Right atrium auricular region (tissue), 2 donors: Measurements from ENCODE around the gene KRT77. TPM values are rescaled to one million over a fixed set of nuclear protein-coding genes. Genes with fewer than 3 reads are reported as not detected.
"Not testable (repeated sequence)": the region's sequence is repeated elsewhere in the genome, so short reads cannot be mapped to it uniquely, and the experiment has no call there.

Source experiments
- DNase-seq: peaks from one replicate; pipeline ENCODE4 v3.0.0-alpha.2; 2019; ENCODE audit warnings: low spot score
- H3K27ac ChIP-seq, 2 donors: fragments of 200-600 bp; sonication (generic); 1 replicate in 1 of 2; 2 replicates in 1 of 2; pipeline ENCODE4 v1.5.1; 2016 to 2019
- H3K27me3 ChIP-seq, 2 donors: fragments of 200-600 bp; sonication (generic); one replicate each; pipeline versions ENCODE4 v1.5.1 to v1.6.0; 2017 to 2019
- H3K36me3 ChIP-seq: fragments of 200-600 bp; sonication (generic); one replicate; pipeline ENCODE4 v1.5.1; 2016
- H3K4me1 ChIP-seq, 2 donors: fragments of 200-600 bp; sonication (generic); one replicate each; pipeline versions ENCODE4 v1.5.1 to v1.6.0; 2017 to 2019
- H3K4me3 ChIP-seq, 2 donors: fragments of 200-600 bp; sonication (generic); 1 replicate in 1 of 2; 2 replicates in 1 of 2; pipeline ENCODE4 v1.5.1; 2017 to 2019; ENCODE audit warnings: mild to moderate bottlenecking in 1 of 2, moderate library complexity in 1 of 2
- H3K9me3 ChIP-seq, 2 donors: fragments of 200-600 bp; sonication (generic); one replicate each; pipeline ENCODE4 v1.5.1; 2019
- total RNA-seq, 2 donors: library from RNA; depleted of rRNA; stranded (reverse); fragments of >200 nt; gene quantifications; one replicate each; pipeline ENCODE4 v1.1.0, GENCODE V29; 2016
- TF ChIP-seq, protein P1 (sequence below), 2 donors: fragments of 200-600 bp; sonication (generic); IDR thresholded peaks; one replicate each; pipeline ENCODE4 v1.5.1; 2019; ENCODE audit warnings: antibody characterized with exemption in 2 of 2

Gene KRT77
- total RNA-seq, 2 donors from 2014 or later = not detected

DNA sequence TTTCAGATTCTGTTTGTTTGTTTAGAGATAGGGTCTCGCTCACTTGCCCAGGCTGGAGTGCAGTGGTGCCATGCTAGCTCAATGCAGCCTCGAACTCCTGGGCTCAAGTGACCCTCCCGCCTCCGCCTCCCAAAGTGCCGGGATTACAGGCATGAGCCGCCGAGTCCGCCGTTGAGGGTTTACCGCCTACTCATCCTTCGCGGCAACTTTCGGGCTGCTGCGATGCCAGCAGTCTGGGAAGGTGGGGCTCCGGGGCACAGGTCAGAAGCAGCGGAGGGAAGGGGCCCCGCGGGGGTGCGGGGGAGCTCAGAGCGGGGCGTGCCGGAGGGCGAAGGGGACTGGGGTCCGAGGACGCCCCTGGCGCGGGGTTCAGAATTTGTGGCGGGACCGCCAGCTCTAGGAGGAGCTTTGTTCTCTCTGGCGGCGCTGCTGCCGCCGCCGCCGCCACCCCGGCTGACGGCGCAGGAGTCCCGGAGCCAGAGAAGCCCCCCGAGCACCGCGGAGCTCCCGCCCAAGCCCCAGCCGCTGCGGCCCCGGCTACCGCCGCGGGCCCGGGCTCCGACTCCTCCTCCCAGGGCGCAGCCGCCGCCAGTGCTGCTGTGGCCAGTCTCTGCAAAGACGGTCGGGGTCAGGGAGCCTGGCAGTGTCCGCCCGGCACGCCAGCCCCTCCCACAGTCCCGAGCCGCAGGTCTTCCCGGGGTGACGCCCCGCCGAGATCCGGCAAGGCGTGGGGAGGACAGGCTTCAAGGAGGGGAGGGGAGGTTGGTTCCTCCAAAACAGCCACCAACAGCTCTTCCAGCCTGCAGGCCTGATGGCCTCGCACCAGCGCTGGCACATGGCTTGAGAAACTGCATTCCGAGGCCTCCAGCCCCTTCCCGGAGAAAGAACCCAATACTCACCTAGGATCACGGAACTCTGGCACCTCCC, 10.9 kb upstream of the KRT77 start:
- H3K27ac ChIP-seq = no peak overlapping the region
- TF ChIP-seq, protein P1, sequence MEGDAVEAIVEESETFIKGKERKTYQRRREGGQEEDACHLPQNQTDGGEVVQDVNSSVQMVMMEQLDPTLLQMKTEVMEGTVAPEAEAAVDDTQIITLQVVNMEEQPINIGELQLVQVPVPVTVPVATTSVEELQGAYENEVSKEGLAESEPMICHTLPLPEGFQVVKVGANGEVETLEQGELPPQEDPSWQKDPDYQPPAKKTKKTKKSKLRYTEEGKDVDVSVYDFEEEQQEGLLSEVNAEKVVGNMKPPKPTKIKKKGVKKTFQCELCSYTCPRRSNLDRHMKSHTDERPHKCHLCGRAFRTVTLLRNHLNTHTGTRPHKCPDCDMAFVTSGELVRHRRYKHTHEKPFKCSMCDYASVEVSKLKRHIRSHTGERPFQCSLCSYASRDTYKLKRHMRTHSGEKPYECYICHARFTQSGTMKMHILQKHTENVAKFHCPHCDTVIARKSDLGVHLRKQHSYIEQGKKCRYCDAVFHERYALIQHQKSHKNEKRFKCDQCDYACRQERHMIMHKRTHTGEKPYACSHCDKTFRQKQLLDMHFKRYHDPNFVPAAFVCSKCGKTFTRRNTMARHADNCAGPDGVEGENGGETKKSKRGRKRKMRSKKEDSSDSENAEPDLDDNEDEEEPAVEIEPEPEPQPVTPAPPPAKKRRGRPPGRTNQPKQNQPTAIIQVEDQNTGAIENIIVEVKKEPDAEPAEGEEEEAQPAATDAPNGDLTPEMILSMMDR (IDR thresholded peaks at IDR 0.05) = no peak
- no peak for DNase-seq
- H3K27me3 ChIP-seq = peaks cover 4 to 7% of the 10 kb centered on the region in 2 donors
- H3K4me1 ChIP-seq = peaks cover 0 to 8% of the 10 kb centered on the region in 2 donors
- H3K9me3 ChIP-seq = no peaks in the 10 kb centered on the region
- H3K4me3 ChIP-seq = peak overlapping the region in 1 of 2 donors; percentile 33
- H3K36me3 ChIP-seq = no peaks in the 10 kb centered on the region

DNA sequence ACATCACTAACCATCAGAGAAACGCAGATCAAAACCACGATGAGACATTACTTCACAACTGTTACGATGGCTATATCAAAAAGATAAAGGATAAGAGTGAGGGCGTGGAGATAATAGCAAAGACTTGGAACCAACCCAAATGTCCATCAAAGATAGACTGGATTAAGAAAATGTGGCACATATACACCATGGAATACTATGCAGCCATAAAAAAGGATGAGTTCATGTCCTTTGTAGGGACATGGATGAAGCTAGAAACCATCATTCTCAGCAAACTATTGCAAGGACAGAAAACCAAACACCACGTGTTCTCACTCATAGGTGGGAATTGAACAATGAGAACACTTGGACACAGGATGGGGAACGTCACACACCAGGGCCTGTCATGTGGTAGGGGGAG, 8.8 kb upstream of the KRT77 start:
- not testable (repeated sequence) for H3K27me3 ChIP-seq, H3K4me3 ChIP-seq, H3K4me1 ChIP-seq, H3K27ac ChIP-seq, H3K9me3 ChIP-seq, DNase-seq, H3K36me3 ChIP-seq

DNA sequence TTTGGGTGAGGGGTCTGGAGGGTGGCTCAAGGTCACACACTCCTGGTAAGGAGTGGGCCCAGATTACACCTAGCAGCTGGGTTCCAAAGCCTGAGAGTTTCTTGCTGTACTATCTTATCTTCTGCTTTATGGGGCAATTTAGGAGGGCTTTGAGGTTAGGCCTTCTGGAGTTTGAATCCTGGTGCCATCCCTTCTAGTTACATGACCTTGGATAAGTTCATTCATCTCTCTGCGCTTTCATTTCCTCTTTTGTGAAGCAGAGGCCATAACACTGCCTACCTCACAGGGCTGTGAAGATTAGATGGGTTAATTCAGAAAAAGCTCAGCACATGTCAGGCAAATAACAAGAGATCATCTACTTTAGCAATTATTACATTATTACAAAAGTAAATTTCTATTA, 7.4 kb upstream of the KRT77 start:
- H3K27ac ChIP-seq = no peak overlapping the region
- no peak overlapping the region for H3K4me3 ChIP-seq
- peaks cover 0 to 8% of the 10 kb centered on the region in 2 donors for H3K4me1 ChIP-seq
- H3K36me3 ChIP-seq = no peaks in the 10 kb centered on the region
- peaks cover 4 to 7% of the 10 kb centered on the region in 2 donors for H3K27me3 ChIP-seq
- H3K9me3 ChIP-seq = no peaks in the 10 kb centered on the region
- TF ChIP-seq, protein P1 (IDR thresholded peaks at IDR 0.05) = no peak
- DNase-seq = no peak

DNA sequence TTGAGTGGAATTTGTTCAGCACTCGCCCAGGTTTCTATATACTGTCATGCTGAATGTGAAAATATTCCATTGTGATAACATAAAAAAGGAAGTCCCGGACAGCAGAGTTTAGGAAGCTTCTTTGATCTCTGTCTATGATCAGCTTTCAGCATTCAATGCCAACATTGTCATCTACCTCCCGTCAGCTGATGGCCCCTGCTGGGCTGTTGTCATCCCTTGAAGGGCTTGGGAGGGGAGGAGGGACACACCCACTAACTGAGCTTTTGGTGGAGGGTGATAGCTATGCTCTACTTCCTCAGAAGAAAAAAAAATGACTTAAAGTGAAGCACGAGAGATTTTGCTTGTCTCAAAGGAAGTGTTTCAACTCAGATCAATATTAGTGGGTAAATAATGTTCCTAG, 4.7 kb upstream of the KRT77 start:
- Histone ChIP-seq H3K4me1 (no peaks in the 10 kb centered on the region), H3K9me3 (no peaks in the 10 kb centered on the region), H3K27ac (no peak overlapping the region), H3K27me3 (no peaks in the 10 kb centered on the region), H3K36me3 (no peaks in the 10 kb centered on the region), H3K4me3 (no peak overlapping the region)
- TF ChIP-seq, protein P1 (IDR thresholded peaks at IDR 0.05) = no peak
- no peak for DNase-seq

DNA sequence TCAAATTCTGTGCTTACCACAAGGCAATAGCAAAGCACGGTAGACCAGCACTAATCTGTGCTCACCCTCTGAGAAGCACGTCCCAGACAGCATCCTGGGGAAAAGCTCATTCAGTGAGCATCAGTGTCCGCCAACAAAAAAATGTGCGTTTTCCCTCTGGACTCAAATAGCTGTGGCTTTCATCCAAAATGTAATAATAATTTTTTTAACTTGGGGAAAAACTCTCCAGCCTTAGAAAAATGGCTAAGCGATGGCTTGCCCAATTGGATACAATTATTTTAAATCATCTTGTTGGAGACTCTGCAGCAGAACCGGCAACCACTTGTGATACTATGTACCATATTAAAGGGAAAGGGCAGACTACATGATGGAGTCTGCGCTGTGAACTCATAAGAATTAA, 1.1 kb upstream of the KRT77 start:
- H3K4me1 ChIP-seq = peaks cover 0 to 5% of the 10 kb centered on the region in 2 donors
- H3K9me3 ChIP-seq = no peaks in the 10 kb centered on the region
- H3K4me3 ChIP-seq = no peak overlapping the region
- no peak overlapping the region for H3K27ac ChIP-seq
- DNase-seq = no peak
- TF ChIP-seq, protein P1 (IDR thresholded peaks at IDR 0.05) = no peak
- H3K27me3 ChIP-seq = no peaks in the 10 kb centered on the region
- H3K36me3 ChIP-seq = no peaks in the 10 kb centered on the region

DNA sequence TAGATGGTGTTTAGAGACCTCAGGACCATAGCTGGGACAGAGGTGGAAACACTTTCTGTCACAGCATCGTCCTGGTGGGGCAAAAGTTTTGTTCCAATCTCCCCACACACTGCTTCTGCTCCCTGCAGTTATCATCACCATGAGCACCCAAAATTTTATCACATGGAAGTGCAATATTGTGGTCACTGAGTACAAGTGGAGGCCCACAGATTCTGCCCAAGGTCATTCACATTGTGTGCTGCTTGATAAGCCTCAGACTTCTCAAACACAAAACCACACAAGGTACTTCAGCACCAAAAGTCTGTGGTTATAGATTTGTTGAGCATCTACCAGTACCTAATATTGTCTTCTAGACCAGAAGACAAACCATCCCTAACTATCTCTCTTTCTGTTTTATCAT, 554 bp upstream of the KRT77 start:
- TF ChIP-seq, protein P1 (IDR thresholded peaks at IDR 0.05) = no peak
- no peak overlapping the region for H3K4me3 ChIP-seq
- H3K4me1 ChIP-seq = peaks cover 0 to 9% of the 10 kb centered on the region in 2 donors
- no peaks in the 10 kb centered on the region for H3K9me3 ChIP-seq
- DNase-seq = no peak
- no peaks in the 10 kb centered on the region for H3K36me3 ChIP-seq
- no peak overlapping the region for H3K27ac ChIP-seq
- H3K27me3 ChIP-seq = no peaks in the 10 kb centered on the region
